Calu3 (cell line): ENCODE measurements around the gene PIGQ. TPM values are rescaled to one million over a fixed set of nuclear protein-coding genes. Genes with fewer than 3 reads are reported as not detected.

ENCODE experiments used
- BruUV-seq: library from RNA; stranded (reverse); fragments of 400-500 nt; replicated peaks from 2 replicates; lab custom pipeline; 2021; lab: Mats Ljungman, UMichigan
- CTCF ChIA-PET: fragments of 300-600 bp; sonication (Branson Sonifier 250); formaldehyde crosslinking; loops from one replicate; lab custom pipeline; 2022; ENCODE audit warnings: antibody characterized with exemption; lab: Charles Lee
- DNase-seq: peaks from one replicate; pipeline ENCODE4 v3.0.0; 2022
- H3K27ac Mint-ChIP-seq: one replicate; pipeline ENCODE4 v1.8.0; 2022; ENCODE audit warnings: mixed read lengths; ENCODE audit not compliant: unreplicated experiment
- H3K27me3 Mint-ChIP-seq: one replicate; pipeline ENCODE4 v1.8.0; 2022; ENCODE audit warnings: mixed read lengths; ENCODE audit not compliant: unreplicated experiment
- H3K36me3 Mint-ChIP-seq: one replicate; pipeline ENCODE4 v1.8.0; 2022; ENCODE audit warnings: mild to moderate bottlenecking, moderate library complexity, mixed read lengths; ENCODE audit not compliant: insufficient read depth, unreplicated experiment
- H3K4me1 Mint-ChIP-seq: one replicate; pipeline ENCODE4 v1.8.0; 2022; ENCODE audit warnings: mild to moderate bottlenecking, low read depth, mixed read lengths; ENCODE audit not compliant: unreplicated experiment
- H3K4me3 Mint-ChIP-seq: one replicate; pipeline ENCODE4 v1.8.0; 2022; ENCODE audit warnings: mild to moderate bottlenecking, low read depth, moderate library complexity, mixed read lengths; ENCODE audit not compliant: unreplicated experiment
- H3K9me3 Mint-ChIP-seq: one replicate; pipeline ENCODE4 v1.8.0; 2022; ENCODE audit warnings: low read depth, mixed read lengths; ENCODE audit not compliant: unreplicated experiment
- CTCF ChIP-seq: fragments of 200-600 bp; IDR thresholded peaks from one replicate; pipeline ENCODE4 v1.8.0; 2022; ENCODE audit warnings: antibody characterized with exemption; ENCODE audit not compliant: unreplicated experiment
- intact Hi-C: fragments of 100-400 bp; cut with micrococcal nuclease; formaldehyde crosslinking; loops from one replicate; pipeline ENCODE4 v1.10.0; 2022; ENCODE audit not compliant: unreplicated experiment
- total RNA-seq: library from RNA; stranded (reverse); gene quantifications from 2 replicates; pipeline ENCODE4 v1.2.3, GENCODE V29; 2022

The PIGQ gene
- total RNA-seq, 1 experiment from 2014 or later, result 101 TPM

DNA sequence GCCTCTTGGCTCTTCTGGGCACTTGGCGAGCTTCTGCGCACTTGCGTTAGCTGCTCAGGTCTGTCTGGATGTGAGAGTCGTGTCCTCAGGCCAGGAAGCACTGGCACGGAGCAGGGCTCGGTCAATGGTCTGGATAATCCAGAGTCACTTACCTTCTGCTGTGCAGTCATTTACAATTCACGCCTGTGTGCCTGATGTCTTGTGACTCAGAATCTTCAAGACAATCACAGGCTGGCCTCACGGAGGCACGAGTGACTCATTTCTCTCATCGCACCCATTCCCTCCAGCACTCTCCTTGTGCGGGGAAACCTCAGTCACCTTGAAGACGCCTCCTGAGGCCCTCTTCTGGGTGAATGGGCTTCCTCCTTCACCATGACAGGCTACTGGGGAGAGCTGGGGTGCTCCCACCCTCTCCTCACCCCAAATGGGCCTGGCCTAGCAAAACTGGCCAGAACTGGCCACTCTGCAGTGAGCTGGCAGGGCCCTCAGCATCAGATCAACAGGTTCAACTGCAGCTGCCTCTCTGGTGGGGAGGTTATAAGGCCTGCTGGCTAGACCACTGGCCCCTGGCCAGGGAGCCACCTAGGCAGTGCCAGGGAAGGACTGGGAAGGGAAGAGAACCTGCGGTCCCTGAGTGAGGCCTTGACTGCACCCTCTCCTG lies 44.1 kb upstream of the PIGQ start:
- Mint-ChIP-seq H3K9me3 (no peaks in the 10 kb centered on the region), H3K27me3 (no peaks in the 10 kb centered on the region), H3K4me1 (peaks cover 38% of the 10 kb centered on the region), H3K4me3 (peak overlapping the region; percentile 92), H3K36me3 (peaks cover 85% of the 10 kb centered on the region), H3K27ac (peak overlapping the region; percentile 53)
- DNase-seq, result peak; percentile 47
- CTCF ChIA-PET, result interaction anchor here (0.6 kb wide), 1 partner anchor 122 kb away, joined by 4 read pairs; no protein-coding TSS in a partner anchor
- BruUV-seq, result no TSS peak
- intact Hi-C loops, result loop anchor here (10.0 kb wide), 1 partner anchor 109 kb away; the partner anchor contains the start of genes METTL26 and WFIKKN1
- TF ChIP-seq CTCF, result no peak

DNA sequence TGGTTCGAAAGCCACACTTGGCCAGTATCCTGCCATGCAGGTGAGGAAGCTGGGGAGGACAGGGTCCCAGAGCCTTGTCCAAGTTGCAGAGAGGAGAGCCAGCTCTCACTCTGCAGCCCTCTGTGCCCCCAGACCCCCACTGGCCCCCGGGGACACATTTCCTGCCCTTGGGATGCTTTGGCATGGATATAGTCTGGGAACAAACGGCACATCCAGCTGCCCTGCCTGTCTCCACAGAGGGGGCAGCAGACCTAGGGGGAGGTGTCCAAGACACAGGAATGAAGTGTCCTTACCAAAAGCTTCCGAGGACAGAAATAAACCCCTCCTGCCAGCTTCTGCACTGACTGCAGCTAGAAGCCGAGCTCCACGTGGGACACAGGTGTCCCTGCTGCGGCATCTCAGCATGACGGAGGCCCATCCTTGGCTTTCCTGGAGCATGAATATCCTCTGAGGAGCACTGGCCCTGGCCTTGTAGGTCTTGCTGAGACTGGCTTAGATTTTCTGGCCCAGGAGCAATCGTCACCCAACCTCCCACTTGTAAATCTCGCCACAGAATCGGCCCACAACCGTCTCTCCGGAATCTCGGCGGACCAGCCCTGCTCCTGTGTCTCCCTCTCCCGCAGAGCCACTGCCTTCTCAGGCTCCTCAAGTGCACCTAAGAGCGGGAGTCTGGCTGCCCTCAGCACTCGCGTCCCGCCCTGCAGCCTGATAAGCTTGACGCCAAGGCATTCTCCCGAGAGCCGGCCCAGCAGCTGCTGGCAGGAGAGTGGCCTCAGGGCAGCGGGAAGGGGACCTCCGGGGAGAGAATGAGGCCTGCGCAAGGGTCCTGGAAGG lies 43.4 kb upstream of the PIGQ start:
- no peak for DNase-seq
- CTCF ChIA-PET, result interaction anchor here (0.5 to 0.7 kb wide), 3 partner anchors 59 to 612 kb away, joined by 3 to 4 read pairs (median 3); no protein-coding TSS in a partner anchor
- Mint-ChIP-seq H3K4me1 (peaks cover 38% of the 10 kb centered on the region), H3K27me3 (no peaks in the 10 kb centered on the region), H3K27ac (peak overlapping the region; percentile 56), H3K9me3 (no peaks in the 10 kb centered on the region), H3K36me3 (peaks cover 83% of the 10 kb centered on the region), H3K4me3 (peak overlapping the region; percentile 92)
- TSS peak; percentile 34 for BruUV-seq
- TF ChIP-seq CTCF, result no peak
- intact Hi-C loops, result loop anchor here (10.0 kb wide), 1 partner anchor 108 kb away; the partner anchor contains the start of genes METTL26 and WFIKKN1

DNA sequence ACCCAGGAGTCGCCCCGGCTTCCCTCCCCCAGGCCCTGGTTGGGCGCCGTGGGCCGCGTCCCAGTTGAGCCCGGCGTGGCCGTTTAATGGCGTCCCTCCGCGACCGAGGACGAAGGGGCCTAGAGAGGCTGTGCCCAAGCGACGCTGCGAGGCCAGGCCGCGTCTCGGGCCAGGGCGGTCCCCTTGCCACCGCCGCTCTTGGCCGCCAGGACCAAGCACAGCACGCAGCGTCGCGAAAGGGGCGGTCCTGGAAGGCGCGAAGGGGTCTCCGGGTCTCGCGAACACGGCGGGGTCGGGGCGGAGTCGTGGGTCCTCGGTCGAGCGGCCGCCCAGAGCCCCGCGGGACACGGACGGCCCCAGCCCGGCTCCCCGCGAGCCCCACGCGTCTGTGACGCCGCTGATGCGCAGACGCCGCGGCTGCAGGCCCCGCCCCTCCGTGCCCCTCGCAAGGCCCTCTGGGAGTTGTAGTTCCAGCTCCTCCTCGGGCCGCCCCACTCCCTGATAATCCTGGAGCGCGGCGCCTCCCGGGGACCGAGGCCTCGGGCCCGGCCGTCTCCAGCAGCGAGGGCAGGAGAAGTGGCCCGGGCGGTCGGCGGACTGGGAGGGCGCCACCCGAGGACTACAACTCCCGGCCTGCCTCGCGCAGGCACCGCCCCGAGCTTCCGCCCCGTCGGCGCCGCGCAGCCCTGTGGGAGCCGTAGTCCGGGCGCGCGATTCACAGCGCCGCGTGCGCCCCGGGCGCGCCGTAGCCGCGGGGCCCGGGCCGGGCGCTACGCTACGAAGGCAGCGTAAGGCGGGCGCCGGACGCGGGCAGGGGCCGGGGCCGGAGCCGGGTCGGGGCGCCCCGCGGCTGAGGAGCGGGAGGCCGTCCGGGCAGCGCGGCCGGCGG lies 42.5 kb upstream of the PIGQ start, which contains the start of gene CAPN15:
TSS of gene CAPN15 (plus strand) at position 698 of the 889 bp plus-strand sequence. CDS start 19,127 bp downstream, outside the sequence.
- TF ChIP-seq CTCF, result peak; percentile 45
- peak within 1 kb of the TSS; percentile 85 for H3K27ac Mint-ChIP-seq
- BruUV-seq, result no TSS peak
- CTCF ChIA-PET, result interaction anchor here (0.5 to 0.8 kb wide), 4 partner anchors 55 to 611 kb away, joined by 3 read pairs; no protein-coding TSS in a partner anchor
- H3K36me3 Mint-ChIP-seq, result peaks cover 77% of the 10 kb centered on the region
- H3K4me3 Mint-ChIP-seq, result peak within 1 kb of the TSS; percentile 92
- intact Hi-C loops, result loop anchor here (10.0 kb wide), 1 partner anchor 108 kb away; the partner anchor contains the start of genes METTL26 and WFIKKN1
- no peaks in the 10 kb centered on the region for H3K27me3 Mint-ChIP-seq
- H3K4me1 Mint-ChIP-seq, result peaks cover 38% of the 10 kb centered on the region
- peak; percentile 93 for DNase-seq
- H3K9me3 Mint-ChIP-seq, result no peaks in the 10 kb centered on the region
